IMR-90 (cell line): ENCODE data around the gene SIRPD. TPM values are rescaled to one million over a fixed set of nuclear protein-coding genes. Genes with fewer than 3 reads are reported as not detected.

Source experiments
- ATAC-seq: fragments of 200-7000 bp; cut with Tn5 transposase; 2 replicates; pipeline ENCODE4 v1.9.1; 2020; ENCODE audit warnings: low read depth, mild to moderate bottlenecking, moderate library complexity
- BruUV-seq: library from RNA; stranded (reverse); fragments of 400-500 nt; replicated peaks from 2 replicates; lab custom pipeline; 2021; lab: Mats Ljungman, UMichigan
- CTCF ChIA-PET: fragments of 300-600 bp; formaldehyde crosslinking; extraction: SDS; loops from one replicate; lab custom pipeline; 2021; ENCODE audit warnings: antibody characterized with exemption; lab: Yijun Ruan, JAX
- POLR2A ChIA-PET: fragments of 300-600 bp; sonication (Branson Sonifier 250); formaldehyde crosslinking; loops from one replicate; lab custom pipeline; 2022; ENCODE audit warnings: antibody characterized with exemption; ENCODE audit not compliant: unreplicated experiment; lab: Charles Lee
- DNase-seq: peaks from one replicate; pipeline ENCODE4 v3.0.0; 2013
- H2AFZ ChIP-seq: replicated peaks from 2 replicates; pipeline ENCODE3; 2013; ENCODE audit warnings: low read length, mild to moderate bottlenecking; ENCODE audit not compliant: poor library complexity
- H2AK5ac ChIP-seq: 2 replicates; pipeline ENCODE4 v1.6.1; 2013; ENCODE audit warnings: low read depth, low read length, inconsistent platforms
- H2AK9ac ChIP-seq: replicated peaks from 2 replicates; pipeline ENCODE3; 2013; ENCODE audit warnings: mild to moderate bottlenecking, low read depth, low read length, moderate library complexity; ENCODE audit not compliant: poor library complexity
- H2BK120ac ChIP-seq: 2 replicates; pipeline ENCODE4 v1.6.1; 2013; ENCODE audit warnings: low read depth, low read length, inconsistent platforms
- H2BK15ac ChIP-seq: 3 replicates; pipeline ENCODE4 v1.6.1; 2013; ENCODE audit warnings: low read depth, low read length, inconsistent platforms
- H2BK20ac ChIP-seq: 2 replicates; pipeline ENCODE4 v1.6.1; 2013; ENCODE audit warnings: low read depth, mild to moderate bottlenecking, inconsistent platforms, low read length, moderate library complexity
- H2BK5ac ChIP-seq: 2 replicates; pipeline ENCODE4 v1.6.1; 2013; ENCODE audit warnings: mild to moderate bottlenecking, low read depth, low read length, inconsistent platforms; ENCODE audit not compliant: poor library complexity, severe bottlenecking
- H3K14ac ChIP-seq: replicated peaks from 2 replicates; pipeline ENCODE4 v1.6.1; 2013; ENCODE audit warnings: low read depth, low read length, inconsistent platforms
- H3K18ac ChIP-seq: 2 replicates; pipeline ENCODE4 v1.6.1; 2013; ENCODE audit warnings: low read depth, low read length, control low read depth
- H3K23ac ChIP-seq: 2 replicates; pipeline ENCODE4 v1.6.1; 2013; ENCODE audit warnings: low read depth, low read length, inconsistent platforms
- H3K27ac ChIP-seq: 2 replicates; pipeline ENCODE4 v1.5.1; 2013; ENCODE audit warnings: mild to moderate bottlenecking, control low read depth, low read length; ENCODE audit not compliant: insufficient read depth
- H3K27me3 ChIP-seq: 2 replicates; pipeline ENCODE4 v1.6.1; 2013; ENCODE audit warnings: low read length; ENCODE audit not compliant: control insufficient read depth, insufficient read depth
- H3K36me3 ChIP-seq: 2 replicates; pipeline ENCODE4 v1.6.1; 2013; ENCODE audit warnings: low read length, mixed read lengths; ENCODE audit not compliant: control insufficient read depth, insufficient read depth
- H3K4ac ChIP-seq: 2 replicates; pipeline ENCODE4 v1.6.1; 2013; ENCODE audit warnings: low read depth, low read length, inconsistent platforms
- H3K4me1 ChIP-seq: 2 replicates; pipeline ENCODE4 v1.6.1; 2013; ENCODE audit warnings: low read length, mixed read lengths; ENCODE audit not compliant: control insufficient read depth, insufficient read depth
- H3K4me2 ChIP-seq: 2 replicates; pipeline ENCODE4 v1.6.1; 2013; ENCODE audit warnings: low read depth, mild to moderate bottlenecking, control low read depth, low read length, moderate library complexity
- H3K4me3 ChIP-seq: 2 replicates; pipeline ENCODE4 v1.5.1; 2013; ENCODE audit warnings: low read depth, mild to moderate bottlenecking, control low read depth, low read length, moderate library complexity; ENCODE audit not compliant: insufficient read depth
- H3K56ac ChIP-seq: 2 replicates; pipeline ENCODE4 v1.6.1; 2013; ENCODE audit warnings: low read length, inconsistent platforms; ENCODE audit not compliant: insufficient read depth; ENCODE audit errors: extremely low read depth
- H3K79me1 ChIP-seq, 2 experiments: 2 replicates each; pipeline ENCODE4 v1.6.1; 2013; ENCODE audit warnings: low read length in 2 of 2, inconsistent platforms in 1 of 2, low read depth in 1 of 2
- H3K9ac ChIP-seq: 2 replicates; pipeline ENCODE4 v1.6.1; 2013; ENCODE audit warnings: low read depth, low read length, control low read depth
- H3K9me1 ChIP-seq: 2 replicates; pipeline ENCODE4 v1.6.1; 2013; ENCODE audit warnings: low read length, inconsistent platforms; ENCODE audit not compliant: insufficient read depth
- H3K9me3 ChIP-seq: 2 replicates; pipeline ENCODE4 v1.6.1; 2013; ENCODE audit warnings: low read length; ENCODE audit not compliant: control insufficient read depth, insufficient read depth
- H4K20me1 ChIP-seq: 2 replicates; pipeline ENCODE4 v1.6.1; 2013; ENCODE audit warnings: low read length, inconsistent platforms; ENCODE audit not compliant: insufficient read depth
- H4K5ac ChIP-seq: 2 replicates; pipeline ENCODE4 v1.6.1; 2013; ENCODE audit warnings: mild to moderate bottlenecking, low read depth, low read length, control low read depth
- H4K8ac ChIP-seq, 2 experiments: 2 replicates each; pipeline ENCODE4 v1.6.1; 2013; ENCODE audit warnings: low read depth in 2 of 2, low read length in 2 of 2, control low read depth in 1 of 2, inconsistent platforms in 1 of 2
- H4K91ac ChIP-seq: 2 replicates; pipeline ENCODE4 v1.6.1; 2013; ENCODE audit warnings: low read depth, low read length, inconsistent platforms; ENCODE audit not compliant: insufficient read depth
- CEBPB ChIP-seq: IDR thresholded peaks from 2 replicates; pipeline ENCODE4 v1.6.1; 2012; ENCODE audit warnings: low read depth, low read length, improper control_type of control experiment
- SMC3 ChIP-seq: fragments of 150-350 bp; IDR thresholded peaks from 2 replicates; pipeline ENCODE4 v1.6.1; 2016; ENCODE audit warnings: low read depth, mild to moderate bottlenecking, antibody characterized with exemption, low read length, moderate library complexity
- WGBS, 2 experiments: methylation state at CpG; one replicate each; pipeline versions ENCODE4 v1.1.5 to v1.1.7; 2013; ENCODE audit warnings: missing lambda C conversion rate in 2 of 2; ENCODE audit not compliant: insufficient read length in 1 of 2; ENCODE audit errors: extremely low coverage in 2 of 2; 5-methylcytosine and 5-hydroxymethylcytosine counted together
- dilution Hi-C: fragments of 300-500 bp; cut with HindIII; formaldehyde crosslinking; loops from one replicate; pipeline ENCODE4 v1.14.3; 2018; ENCODE audit warnings: low sequenced_read_pairs; ENCODE audit not compliant: unreplicated experiment
- in situ Hi-C: fragments of 300-500 bp; cut with MboI; formaldehyde crosslinking; loops from 3 replicates; pipeline ENCODE4 v1.14.3; 2019; ENCODE audit warnings: low sequenced_read_pairs, inconsistent platforms, mixed read lengths
- intact Hi-C: fragments of 100-400 bp; cut with micrococcal nuclease; formaldehyde crosslinking; loops from 2 replicates; pipeline ENCODE4 v1.10.0; 2022
- polyA plus RNA-seq, 3 experiments: library from polyadenylated mRNA; depleted of rRNA; stranded (reverse); fragments of >200 nt; gene quantifications; 2 replicates each; pipeline ENCODE4 v1.2.3, GENCODE V29; 2012; ENCODE audit warnings: low replicate concordance in 1 of 3
- total RNA-seq: library from RNA; depleted of rRNA; stranded (reverse); fragments of >200 nt; gene quantifications from 2 replicates; pipeline ENCODE4 v1.2.3, GENCODE V29; 2012

Gene SIRPD
- total and polyA plus RNA-seq, 2 of the 4 experiments (the other 2 are of a cell fraction): not detected

DNA sequence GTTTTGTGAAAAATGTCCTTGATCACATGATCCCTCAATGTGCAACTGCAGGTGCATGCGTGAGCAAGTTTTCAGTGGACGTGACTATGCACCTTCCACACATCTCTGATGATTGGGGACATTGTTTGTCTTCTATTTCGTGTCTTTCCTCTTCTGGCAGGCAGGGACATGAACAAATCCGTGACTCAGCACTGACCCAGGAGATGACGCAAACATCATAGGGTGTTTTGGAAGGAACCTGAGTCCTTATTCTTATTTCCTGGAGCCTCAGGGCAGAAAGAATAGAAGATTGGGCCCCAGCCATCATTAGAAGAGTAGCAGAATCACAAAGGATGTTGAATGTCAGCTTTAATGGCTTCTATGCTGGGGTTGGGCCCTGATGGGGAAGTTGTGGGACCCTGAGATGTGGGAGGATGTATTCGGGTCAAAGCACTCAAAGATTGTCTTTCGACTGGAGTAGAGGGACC lies 11.9 kb upstream of the SIRPD start:
- POLR2A ChIA-PET: no interaction called here
- dilution Hi-C loops: no loop called here
- H3K14ac ChIP-seq: no peak overlapping the region
- H3K79me1 ChIP-seq: no peaks in the 10 kb centered on the region
- H2BK20ac ChIP-seq: no peak overlapping the region
- intact Hi-C loops: no loop called here
- H4K20me1 ChIP-seq: no peaks in the 10 kb centered on the region
- no peak overlapping the region for H4K5ac ChIP-seq
- WGBS, 2 experiments: 64% methylated on average over 3 of the region's 7 CpGs; no CpG with 5 or more reads in 1 of the 2 experiments
- H2AK9ac ChIP-seq: no peak overlapping the region
- no peak overlapping the region for H3K18ac ChIP-seq
- H3K36me3 ChIP-seq: no peaks in the 10 kb centered on the region
- no peak overlapping the region for H2AK5ac ChIP-seq
- no peak overlapping the region for H2BK120ac ChIP-seq
- no peak overlapping the region for H4K91ac ChIP-seq
- H3K9me1 ChIP-seq: no peaks in the 10 kb centered on the region
- H3K23ac ChIP-seq: no peak overlapping the region
- H2BK15ac ChIP-seq: no peak overlapping the region
- no peaks in the 10 kb centered on the region for H3K9me3 ChIP-seq
- H2BK5ac ChIP-seq: no peak overlapping the region
- CTCF ChIA-PET: no interaction called here
- H3K9ac ChIP-seq: no peak overlapping the region
- no peak overlapping the region for H2AFZ ChIP-seq
- no peak overlapping the region for H3K27ac ChIP-seq
- DNase-seq: peak; percentile 9
- in situ Hi-C loops: no loop called here
- no peak overlapping the region for H4K8ac ChIP-seq
- ATAC-seq: no peak
- H3K56ac ChIP-seq: no peak overlapping the region
- TF ChIP-seq CEBPB (0 out of 2 replicates have a peak, but pooled peaks have one; percentile 26), SMC3 (no peak)
- H3K27me3 ChIP-seq: no peaks in the 10 kb centered on the region
- no peak overlapping the region for H3K4me2 ChIP-seq
- H3K4me1 ChIP-seq: no peaks in the 10 kb centered on the region
- H3K4ac ChIP-seq: no peak overlapping the region
- H3K4me3 ChIP-seq: no peak overlapping the region
- BruUV-seq: no TSS peak
